A549 (cell line): Measurements from ENCODE around the gene CCDC152. TPM values are rescaled to one million over a fixed set of nuclear protein-coding genes. Genes with fewer than 3 reads are reported as not detected.

Source experiments
- ATAC-seq, 2 experiments: fragments of 200-7000 bp in 1 of 2; fragments of >200 bp in 1 of 2; cut with Nextera tagmentation in 1 of 2; cut with Tn5 transposase in 1 of 2; 3 replicates each; pipeline versions ENCODE4 v1.8.0 to v1.9.1; 2018 to 2020; ENCODE audit warnings: mild to moderate bottlenecking in 1 of 2, moderate library complexity in 1 of 2
- CTCF ChIA-PET: fragments of 300-600 bp; sonication (Branson Sonifier 250); formaldehyde crosslinking; extraction: SDS; loops from one replicate; lab custom pipeline; 2021; ENCODE audit warnings: antibody characterized with exemption, inconsistent platforms; lab: Yijun Ruan, JAX
- POLR2A ChIA-PET: fragments of 350-600 bp; formaldehyde crosslinking; extraction: SDS; loops from one replicate; lab custom pipeline; 2021; ENCODE audit warnings: antibody characterized with exemption, inconsistent platforms; lab: Yijun Ruan, JAX
- DNase-seq, 2 experiments: peaks; one replicate each; pipeline versions ENCODE4 v3.0.0 to v3.0.0-alpha.2; 2011 to 2016; ENCODE audit warnings: low read depth in 1 of 2, low spot score in 1 of 2
- FAIRE-seq: peaks from 2 replicates; lab custom pipeline; 2011; peaks lifted over from hg19 to GRCh38; lab: Jason Lieb, UNC
- H3K27ac ChIP-seq, 2 experiments: fragments of >200 bp; sonication (Bioruptor Twin); formaldehyde crosslinking; 3 replicates each; pipeline ENCODE4 v1.5.1; 2016 to 2017
- H3K4me1 ChIP-seq: fragments of >200 bp; sonication (Bioruptor Twin); formaldehyde crosslinking; 3 replicates; pipeline ENCODE4 v1.6.1; 2016
- H3K4me2 ChIP-seq: fragments of >200 bp; sonication (Bioruptor Twin); formaldehyde crosslinking; 3 replicates; pipeline ENCODE4 v1.6.1; 2016
- H3K4me3 ChIP-seq: fragments of >200 bp; sonication (Bioruptor Twin); formaldehyde crosslinking; 3 replicates; pipeline ENCODE4 v1.5.1; 2016
- H3K9me3 ChIP-seq: fragments of >200 bp; sonication (Bioruptor Twin); formaldehyde crosslinking; 3 replicates; pipeline ENCODE4 v1.6.1; 2016
- ATOH8 ChIP-seq: fragments of 250-450 bp; sonication (Bioruptor Pico); IDR thresholded peaks from 2 replicates; pipeline ENCODE4 v1.5.0; 2020; ENCODE audit warnings: low read depth, mild to moderate bottlenecking, moderate library complexity
- CBX8 ChIP-seq: fragments of 200-600 bp; sonication (generic); IDR thresholded peaks from 2 replicates; pipeline ENCODE4 v1.6.1; 2016
- CHD4 ChIP-seq: fragments of 200-600 bp; sonication (generic); IDR thresholded peaks from 2 replicates; pipeline ENCODE4 v1.6.1; 2016; ENCODE audit warnings: antibody characterized with exemption, mild to moderate bottlenecking, borderline replicate concordance
- CTCF ChIP-seq: fragments of >200 bp; sonication (Bioruptor Twin); formaldehyde crosslinking; IDR thresholded peaks from 3 replicates; pipeline ENCODE4 v1.5.1; 2016
- EHF ChIP-seq: fragments of 250-450 bp; sonication (Bioruptor Pico); IDR thresholded peaks from 2 replicates; pipeline ENCODE4 v1.5.0; 2020; ENCODE audit warnings: mild to moderate bottlenecking
- ELK1 ChIP-seq: fragments of 150-350 bp; IDR thresholded peaks from 2 replicates; pipeline ENCODE4 v1.6.1; 2014; ENCODE audit warnings: low read depth, mild to moderate bottlenecking, low read length
- FOSB ChIP-seq: fragments of 250-450 bp; sonication (Bioruptor Pico); IDR thresholded peaks from 2 replicates; pipeline ENCODE4 v1.5.0; 2020; ENCODE audit warnings: mild to moderate bottlenecking, moderate library complexity
- FOSL2 ChIP-seq, 2 experiments: fragments of 450-650 bp in 1 of 2; fragments of >200 bp in 1 of 2; sonication (Bioruptor Twin) in 1 of 2; formaldehyde crosslinking; IDR thresholded peaks; 2 replicates each; pipeline versions ENCODE4 v1.5.0 to v1.6.1; 2016 to 2020; ENCODE audit warnings: mild to moderate bottlenecking in 1 of 2, moderate library complexity in 1 of 2
- HDAC2 ChIP-seq: fragments of 200-600 bp; sonication (generic); IDR thresholded peaks from 2 replicates; pipeline ENCODE4 v1.6.1; 2016
- HES2 ChIP-seq: fragments of >200 bp; sonication (Bioruptor Twin); formaldehyde crosslinking; IDR thresholded peaks from 2 replicates; pipeline ENCODE4 v1.6.1; 2016
- HEYL ChIP-seq: fragments of 250-450 bp; sonication (Bioruptor Pico); IDR thresholded peaks from 2 replicates; pipeline ENCODE4 v1.8.0; 2021; ENCODE audit warnings: mild to moderate bottlenecking, moderate library complexity
- HMGXB4 ChIP-seq: fragments of 250-450 bp; sonication (Bioruptor Pico); IDR thresholded peaks from 2 replicates; pipeline ENCODE4 v1.5.0; 2021; ENCODE audit warnings: mild to moderate bottlenecking, moderate library complexity, borderline replicate concordance
- HOXA7 ChIP-seq: fragments of 250-450 bp; sonication (Bioruptor Pico); IDR thresholded peaks from 2 replicates; pipeline ENCODE4 v1.5.0; 2020; ENCODE audit warnings: mild to moderate bottlenecking, moderate library complexity
- HOXB13 ChIP-seq: fragments of 250-450 bp; sonication (Bioruptor Pico); IDR thresholded peaks from 2 replicates; pipeline ENCODE4 v1.5.0; 2020; ENCODE audit warnings: low read depth, mild to moderate bottlenecking, moderate library complexity
- JUNB ChIP-seq: fragments of >200 bp; sonication (Bioruptor Twin); formaldehyde crosslinking; IDR thresholded peaks from 2 replicates; pipeline ENCODE4 v1.6.1; 2016
- KDM1A ChIP-seq: fragments of 200-600 bp; sonication (generic); IDR thresholded peaks from 2 replicates; pipeline ENCODE4 v1.6.1; 2016; ENCODE audit warnings: low read depth, mild to moderate bottlenecking
- MYC ChIP-seq: IDR thresholded peaks from 2 replicates; pipeline ENCODE4 v1.6.1; 2012; ENCODE audit warnings: mild to moderate bottlenecking, inconsistent platforms, low read length, improper control_type of control experiment, borderline replicate concordance
- NPAS2 ChIP-seq: fragments of 250-450 bp; sonication (Bioruptor Pico); IDR thresholded peaks from 2 replicates; pipeline ENCODE4 v1.8.0; 2022; ENCODE audit warnings: mild to moderate bottlenecking, moderate library complexity, borderline replicate concordance
- NR3C1 ChIP-seq: fragments of >200 bp; sonication (Bioruptor Twin); formaldehyde crosslinking; IDR thresholded peaks from 3 replicates; pipeline ENCODE4 v1.6.1; 2017
- RCOR1 ChIP-seq: fragments of 150-350 bp; IDR thresholded peaks from 2 replicates; pipeline ENCODE4 v1.6.1; 2014; ENCODE audit warnings: antibody characterized with exemption, low read length, low read depth
- RFX5 ChIP-seq: fragments of 450-650 bp; IDR thresholded peaks from 2 replicates; pipeline ENCODE4 v1.7.1; 2014; ENCODE audit warnings: antibody characterized with exemption, mild to moderate bottlenecking, moderate library complexity
- RNF2 ChIP-seq: fragments of 200-600 bp; sonication (generic); IDR thresholded peaks from 2 replicates; pipeline ENCODE4 v1.6.1; 2016; ENCODE audit warnings: low read depth, mild to moderate bottlenecking, antibody characterized with exemption, moderate library complexity, borderline replicate concordance
- SREBF2 ChIP-seq: fragments of 450-650 bp; IDR thresholded peaks from 2 replicates; pipeline ENCODE4 v1.6.1; 2014; ENCODE audit warnings: mild to moderate bottlenecking, moderate library complexity
- TFCP2L1 ChIP-seq: fragments of 250-450 bp; sonication (Bioruptor Pico); IDR thresholded peaks from 2 replicates; pipeline ENCODE4 v1.5.0; 2021; ENCODE audit warnings: mild to moderate bottlenecking
- TP53 ChIP-seq: fragments of 250-450 bp; sonication (Bioruptor Pico); IDR thresholded peaks from 2 replicates; pipeline ENCODE4 v1.5.0; 2021; ENCODE audit warnings: mild to moderate bottlenecking, moderate library complexity
- ZC3H11A ChIP-seq: fragments of 450-650 bp; IDR thresholded peaks from 2 replicates; pipeline ENCODE4 v1.6.1; 2014; ENCODE audit warnings: antibody characterized with exemption, mild to moderate bottlenecking
- WGBS: methylation state at CpG from one replicate; pipeline ENCODE4 v1.1.6; 2017; ENCODE audit errors: missing lambda C conversion rate; 5-methylcytosine and 5-hydroxymethylcytosine counted together
- polyA plus RNA-seq, 4 experiments: library from polyadenylated mRNA; depleted of rRNA in 3 of 4; stranded (reverse); fragments of >200 nt; fragmentation: RNase III in 1 of 4; extraction: RNeasy Plus Mini Kit Qiagen cat#74134 plus additional on column Dnase treatment in 1 of 4; gene quantifications; 2 replicates in 3 of 4; 3 replicates in 1 of 4; pipeline ENCODE4 v1.2.3, GENCODE V29; 2011 to 2017

Gene CCDC152
- polyA plus RNA-seq, 2 of the 4 experiments (the other 2 are of a cell fraction), result not detected

GRCh38 chr5:42745856-42746255 is 10.8 kb upstream of the CCDC152 start:
- ChIA-PET POLR2A (no interaction called here), CTCF (interaction anchor here (1.1 to 1.3 kb wide), 3 partner anchors 22 to 322 kb away, joined by 3 to 4 read pairs (median 3); partner anchors contain the start of gene GHR)
- DNase-seq, result no peak

GRCh38 chr5:42749020-42749419 is 7.6 kb upstream of the CCDC152 start:
- Histone ChIP-seq H3K9me3 (no peaks in the 10 kb centered on the region), H3K4me2 (no peak overlapping the region), H3K4me1 (no peaks in the 10 kb centered on the region), H3K4me3 (no peak overlapping the region), H3K27ac (no peak overlapping the region)
- FAIRE-seq, result no peak
- DNase-seq, result no peak
- TF ChIP-seq RFX5 (no peak), HOXB13 (CRISPR knock-in tag) (no peak), FOSB (CRISPR knock-in tag) (no peak), CHD4 (no peak), CBX8 (no peak), HDAC2 (no peak), JUNB (no peak), TP53 (CRISPR knock-in tag) (no peak), ATOH8 (CRISPR knock-in tag) (no peak), KDM1A (no peak), RCOR1 (no peak), ZC3H11A (no peak), MYC (no peak), CTCF (no peak), EHF (CRISPR knock-in tag) (no peak), HOXA7 (CRISPR knock-in tag) (no peak), FOSL2 (IDR thresholded peaks at IDR 0.05) (no peak), FOSL2 (CRISPR knock-in tag; IDR thresholded peaks at IDR 0.05) (no peak), TFCP2L1 (CRISPR knock-in tag) (no peak), NPAS2 (no peak)
- CTCF ChIA-PET, result no interaction called here
- POLR2A ChIA-PET, result no interaction called here
- no peak for ATAC-seq

More at GRCh38 chr5:42745856-42746255, 10.8 kb upstream of the CCDC152 start:
- Histone ChIP-seq H3K27ac (no peak overlapping the region), H3K4me2 (no peak overlapping the region), H3K4me1 (no peaks in the 10 kb centered on the region), H3K9me3 (no peaks in the 10 kb centered on the region), H3K4me3 (no peak overlapping the region)
- ATAC-seq, result no peak
- 84% methylated on average over 3 of the region's 3 CpGs for WGBS
- no peak for TF ChIP-seq HOXA7 (CRISPR knock-in tag)
- TF ChIP-seq ELK1, result no peak
- no peak for TF ChIP-seq NPAS2
- no peak for TF ChIP-seq HEYL (CRISPR knock-in tag)
- no peak for TF ChIP-seq RNF2
- no peak for TF ChIP-seq HMGXB4 (CRISPR knock-in tag)
- no peak for TF ChIP-seq SREBF2
- TF ChIP-seq NR3C1, result no peak
- no peak for TF ChIP-seq CBX8
- no peak for TF ChIP-seq HES2
- FAIRE-seq, result no peak
